PC-3 (cell line): ENCODE data around the gene GAPDH. TPM values are rescaled to one million over a fixed set of nuclear protein-coding genes. Genes with fewer than 3 reads are reported as not detected.

ENCODE experiments used
- ATAC-seq: fragments of 200-7000 bp; cut with Tn5 transposase; 2 replicates; pipeline ENCODE4 v1.9.1; 2020; ENCODE audit warnings: mild to moderate bottlenecking, moderate library complexity
- BruUV-seq: library from RNA; stranded (reverse); fragments of 400-500 nt; replicated peaks from 2 replicates; lab custom pipeline; 2021; lab: Mats Ljungman, UMichigan
- CTCF ChIA-PET: fragments of 300-600 bp; sonication (Branson Sonifier 250); formaldehyde crosslinking; loops from one replicate; lab custom pipeline; 2022; ENCODE audit warnings: antibody characterized with exemption; lab: Charles Lee
- POLR2A ChIA-PET: fragments of 300-600 bp; sonication (Branson Sonifier 250); formaldehyde crosslinking; loops from one replicate; lab custom pipeline; 2022; ENCODE audit warnings: antibody characterized with exemption; ENCODE audit not compliant: unreplicated experiment; lab: Charles Lee
- DNase-seq: peaks from one replicate; pipeline ENCODE4 v3.0.0-alpha.2; 2015
- H2AFZ ChIP-seq: fragments of 300-600 bp; sonication (generic); 2 replicates; pipeline ENCODE4 v1.6.0; 2016; ENCODE audit warnings: antibody characterized with exemption, low read length
- H3F3A ChIP-seq: fragments of 300-600 bp; sonication (generic); one replicate; pipeline ENCODE4 v1.6.0; 2017; ENCODE audit warnings: antibody characterized with exemption, low read length, control low read depth, mild to moderate bottlenecking; ENCODE audit not compliant: unreplicated experiment
- H3K27ac ChIP-seq: fragments of 300-600 bp; sonication (generic); 2 replicates; pipeline ENCODE4 v1.5.1; 2016; ENCODE audit warnings: mild to moderate bottlenecking, low read length
- H3K27me3 ChIP-seq: fragments of 300-600 bp; sonication (generic); 2 replicates; pipeline ENCODE4 v1.6.1; 2016; ENCODE audit warnings: low read length, mixed read lengths
- H3K36me3 ChIP-seq: fragments of 300-600 bp; sonication (generic); 2 replicates; pipeline ENCODE4 v1.6.1; 2016; ENCODE audit warnings: low read depth, mixed run types, low read length, mixed read lengths
- H3K4me1 ChIP-seq: fragments of 300-600 bp; sonication (generic); 2 replicates; pipeline ENCODE4 v1.5.1; 2016; ENCODE audit warnings: low read length; ENCODE audit not compliant: insufficient read depth
- H3K4me2 ChIP-seq: fragments of 300-600 bp; sonication (generic); 2 replicates; pipeline ENCODE4 v1.6.0; 2016; ENCODE audit warnings: low read length
- H3K4me3 ChIP-seq: fragments of 300-600 bp; sonication (generic); 2 replicates; pipeline ENCODE4 v1.5.1; 2016; ENCODE audit warnings: mild to moderate bottlenecking, low read length, mixed read lengths
- H3K79me2 ChIP-seq: fragments of 300-600 bp; sonication (generic); 2 replicates; pipeline ENCODE4 v1.6.1; 2017; ENCODE audit warnings: low read length, mixed read lengths
- H3K9ac ChIP-seq: fragments of 300-600 bp; sonication (generic); 2 replicates; pipeline ENCODE4 v1.6.0; 2016; ENCODE audit warnings: mild to moderate bottlenecking, low read length
- H3K9me2 ChIP-seq: fragments of 300-600 bp; sonication (generic); replicated peaks from 2 replicates; pipeline ENCODE4 v1.6.1; 2016; ENCODE audit warnings: mixed run types, low read length, mixed read lengths
- H3K9me3 ChIP-seq: fragments of 300-600 bp; sonication (generic); 2 replicates; pipeline ENCODE4 v1.6.1; 2016; ENCODE audit warnings: low read length, mixed read lengths
- H4K20me1 ChIP-seq: fragments of 300-600 bp; sonication (generic); 2 replicates; pipeline ENCODE4 v1.6.1; 2016; ENCODE audit warnings: low read length, mixed read lengths
- EZH2 ChIP-seq: fragments of 300-600 bp; sonication (generic); IDR thresholded peaks from one replicate; pipeline ENCODE4 v1.6.1; 2017; ENCODE audit warnings: antibody characterized with exemption, mild to moderate bottlenecking, low read length; ENCODE audit not compliant: unreplicated experiment
- EZH2phosphoT487 ChIP-seq: fragments of 300-600 bp; sonication (generic); IDR thresholded peaks from 2 replicates; pipeline ENCODE4 v1.6.1; 2018; ENCODE audit warnings: mild to moderate bottlenecking, antibody characterized with exemption, low read length, borderline replicate concordance
- intact Hi-C: fragments of 100-400 bp; cut with micrococcal nuclease; formaldehyde crosslinking; loops from 2 replicates; pipeline ENCODE4 v1.9.0; 2023
- total RNA-seq: library from RNA; depleted of rRNA; stranded (reverse); fragments of >200 nt; gene quantifications from 2 replicates; pipeline ENCODE4 v1.2.3, GENCODE V29; 2014
- TF ChIP-seq, protein P1 (sequence below): fragments of 300-600 bp; sonication (generic); conservative IDR thresholded peaks from 2 replicates; pipeline ENCODE4 v1.5.1; 2017; ENCODE audit warnings: antibody characterized with exemption, low read depth, mild to moderate bottlenecking, low read length

Gene GAPDH
- total RNA-seq, 1 experiment from 2014 or later = 7,326 TPM

DNA sequence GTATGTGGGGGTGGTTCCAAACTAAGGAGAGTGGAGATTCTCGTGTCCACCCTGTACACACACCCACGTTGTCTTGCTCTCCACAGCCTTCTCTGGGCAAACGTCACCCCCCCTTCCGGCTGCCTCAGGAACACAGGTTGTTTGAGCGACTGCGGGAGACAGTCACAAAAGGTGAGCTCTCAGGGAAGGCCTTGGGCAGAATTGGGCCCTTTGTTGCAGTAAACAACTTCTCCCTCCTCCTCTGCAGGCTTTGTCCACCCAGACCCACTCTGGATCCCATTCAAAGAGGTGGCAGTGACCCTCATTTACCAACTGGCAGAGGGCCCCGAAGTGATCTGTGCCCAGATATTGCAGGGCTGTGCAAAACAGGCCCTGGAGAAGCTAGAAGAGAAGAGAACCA, 8.1 kb upstream of the GAPDH start:
- H3K27me3 ChIP-seq = no peaks in the 10 kb centered on the region
- POLR2A ChIA-PET = no interaction called here
- intact Hi-C loops = no loop called here
- no peak for DNase-seq
- no peaks in the 10 kb centered on the region for H3F3A ChIP-seq
- no peak overlapping the region for H3K4me3 ChIP-seq
- no peaks in the 10 kb centered on the region for H3K9me3 ChIP-seq
- no peaks in the 10 kb centered on the region for H3K79me2 ChIP-seq
- no peak for TF ChIP-seq EZH2phosphoT487
- TF ChIP-seq EZH2 = no peak
- TF ChIP-seq, protein P1, sequence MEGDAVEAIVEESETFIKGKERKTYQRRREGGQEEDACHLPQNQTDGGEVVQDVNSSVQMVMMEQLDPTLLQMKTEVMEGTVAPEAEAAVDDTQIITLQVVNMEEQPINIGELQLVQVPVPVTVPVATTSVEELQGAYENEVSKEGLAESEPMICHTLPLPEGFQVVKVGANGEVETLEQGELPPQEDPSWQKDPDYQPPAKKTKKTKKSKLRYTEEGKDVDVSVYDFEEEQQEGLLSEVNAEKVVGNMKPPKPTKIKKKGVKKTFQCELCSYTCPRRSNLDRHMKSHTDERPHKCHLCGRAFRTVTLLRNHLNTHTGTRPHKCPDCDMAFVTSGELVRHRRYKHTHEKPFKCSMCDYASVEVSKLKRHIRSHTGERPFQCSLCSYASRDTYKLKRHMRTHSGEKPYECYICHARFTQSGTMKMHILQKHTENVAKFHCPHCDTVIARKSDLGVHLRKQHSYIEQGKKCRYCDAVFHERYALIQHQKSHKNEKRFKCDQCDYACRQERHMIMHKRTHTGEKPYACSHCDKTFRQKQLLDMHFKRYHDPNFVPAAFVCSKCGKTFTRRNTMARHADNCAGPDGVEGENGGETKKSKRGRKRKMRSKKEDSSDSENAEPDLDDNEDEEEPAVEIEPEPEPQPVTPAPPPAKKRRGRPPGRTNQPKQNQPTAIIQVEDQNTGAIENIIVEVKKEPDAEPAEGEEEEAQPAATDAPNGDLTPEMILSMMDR = no peak
- no peak overlapping the region for H2AFZ ChIP-seq
- H4K20me1 ChIP-seq = no peaks in the 10 kb centered on the region
- H3K27ac ChIP-seq = no peak overlapping the region
- CTCF ChIA-PET = no interaction called here
- BruUV-seq = no TSS peak
- no peak for ATAC-seq
- H3K4me2 ChIP-seq = no peak overlapping the region
- H3K36me3 ChIP-seq = peaks cover 73% of the 10 kb centered on the region
- H3K9me2 ChIP-seq = no peaks in the 10 kb centered on the region
- no peak overlapping the region for H3K9ac ChIP-seq
- H3K4me1 ChIP-seq = no peaks in the 10 kb centered on the region

DNA sequence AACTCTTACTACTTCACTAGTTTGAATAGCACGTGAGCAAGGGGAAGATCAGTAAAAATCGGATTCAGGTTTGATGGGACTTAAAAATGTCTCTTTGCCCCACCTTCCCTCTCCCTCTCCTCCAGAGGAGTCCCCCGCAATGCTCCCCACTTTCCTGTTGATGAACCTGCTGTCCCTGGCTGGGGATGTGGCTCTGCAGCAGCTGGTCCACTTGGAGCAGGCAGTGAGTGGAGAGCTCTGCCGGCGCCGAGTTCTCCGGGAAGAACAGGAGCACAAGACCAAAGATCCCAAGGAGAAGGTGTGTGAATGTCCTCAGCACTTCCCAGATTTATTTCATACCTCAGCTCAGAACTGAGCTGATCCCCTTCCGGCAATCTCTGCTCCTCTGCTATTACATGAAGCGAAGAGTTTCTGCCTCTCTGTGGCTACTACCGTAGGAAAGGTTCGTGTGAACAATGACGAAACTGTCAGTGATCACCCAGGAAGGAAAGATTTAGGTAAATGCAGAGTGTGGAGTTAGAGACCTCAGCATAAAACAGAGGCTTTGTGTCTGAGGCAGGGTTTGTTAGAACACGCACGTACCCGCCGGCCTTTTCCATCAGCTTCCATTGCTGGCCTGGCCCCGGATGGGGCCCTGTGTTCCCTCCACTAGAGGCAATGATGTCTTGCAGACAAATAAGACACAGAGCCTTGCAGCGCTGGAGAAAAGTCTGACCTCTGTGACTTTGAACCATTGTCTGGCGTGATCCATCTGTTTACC, 7.4 kb upstream of the GAPDH start:
- Histone ChIP-seq H3K79me2 (no peaks in the 10 kb centered on the region), H3K27me3 (no peaks in the 10 kb centered on the region), H3K9me3 (no peaks in the 10 kb centered on the region), H3K9ac (no peak overlapping the region), H3K36me3 (peaks cover 68% of the 10 kb centered on the region), H3K4me2 (no peak overlapping the region), H3K4me3 (no peak overlapping the region), H2AFZ (no peak overlapping the region), H3K9me2 (no peaks in the 10 kb centered on the region), H4K20me1 (no peaks in the 10 kb centered on the region), H3K4me1 (peaks cover 5% of the 10 kb centered on the region), H3K27ac (no peak overlapping the region), H3F3A (no peaks in the 10 kb centered on the region)
- DNase-seq = no peak
- ChIA-PET POLR2A (no interaction called here), CTCF (no interaction called here)
- TF ChIP-seq EZH2phosphoT487 = no peak
- TF ChIP-seq, protein P1 = no peak
- TF ChIP-seq EZH2 = no peak
- intact Hi-C loops = no loop called here
- ATAC-seq = no peak
- no TSS peak for BruUV-seq

DNA sequence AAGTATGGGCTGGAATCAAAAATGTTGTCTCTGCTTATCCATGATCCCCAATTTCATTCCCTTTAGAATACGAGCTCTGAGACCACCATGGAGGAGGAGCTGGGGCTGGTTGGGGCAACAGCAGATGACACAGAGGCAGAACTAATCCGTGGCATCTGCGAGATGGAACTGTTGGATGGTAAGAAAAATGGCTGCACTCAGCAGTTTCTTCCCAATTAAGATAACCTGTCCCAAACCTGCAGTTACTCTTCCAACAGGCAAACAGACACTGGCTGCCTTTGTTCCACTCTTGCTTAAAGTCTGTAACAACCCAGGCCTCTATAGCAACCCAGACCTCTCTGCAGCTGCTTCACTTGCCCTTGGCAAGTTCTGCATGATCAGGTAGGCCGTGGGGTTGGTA, 6.6 kb upstream of the GAPDH start:
- CTCF ChIA-PET = no interaction called here
- BruUV-seq = no TSS peak
- ATAC-seq = no peak

More for the DNA sequence above, 6.6 kb upstream of the GAPDH start:
- Histone ChIP-seq H3K4me3 (no peak overlapping the region), H3K36me3 (peaks cover 61% of the 10 kb centered on the region), H3K9ac (no peak overlapping the region), H3K9me2 (no peaks in the 10 kb centered on the region), H4K20me1 (no peaks in the 10 kb centered on the region), H3K9me3 (no peaks in the 10 kb centered on the region), H3K4me2 (no peak overlapping the region), H3K79me2 (peaks cover under 1% of the 10 kb centered on the region; the same call in 1 of the 2 replicates), H2AFZ (no peak overlapping the region), H3F3A (no peaks in the 10 kb centered on the region), H3K4me1 (peaks cover 12% of the 10 kb centered on the region), H3K27ac (no peak overlapping the region), H3K27me3 (no peaks in the 10 kb centered on the region)
- no peak for DNase-seq
- TF ChIP-seq EZH2phosphoT487 (no peak), EZH2 (no peak)
- TF ChIP-seq, protein P1 = no peak
- POLR2A ChIA-PET = no interaction called here
- intact Hi-C loops = no loop called here
